GM13976 (cell line): ENCODE measurements around the gene VWA5A.

Source experiments
- DNase-seq: peaks from one replicate; pipeline ENCODE4 v3.0.0; 2012; ENCODE audit warnings: low spot score
- CTCF ChIP-seq: IDR thresholded peaks from 2 replicates; pipeline ENCODE4 v1.5.1; 2012; ENCODE audit warnings: borderline replicate concordance, mild to moderate bottlenecking; ENCODE audit not compliant: insufficient read depth; ENCODE audit errors: extremely low read depth, missing control alignments, control extremely low read depth
- in situ Hi-C: fragments of 300-500 bp; cut with MboI; formaldehyde crosslinking; loops from one replicate; pipeline ENCODE4 v1.12.0; 2022; ENCODE audit warnings: low sequenced_read_pairs, mixed read lengths, inconsistent platforms; ENCODE audit not compliant: unreplicated experiment

The VWA5A gene

GRCh38 chr11:124072147-124072546 is 43.1 kb upstream of the VWA5A start:
- in situ Hi-C loops, result loop anchor here (10.0 to 25.0 kb wide), 2 partner anchors 123 to 515 kb away; no protein-coding TSS in a partner anchor

GRCh38 chr11:124074554-124074953 is 40.7 kb upstream of the VWA5A start:
- DNase-seq, result no peak
- in situ Hi-C loops, result loop anchor here (10.0 to 25.0 kb wide), 2 partner anchors 120 to 513 kb away; no protein-coding TSS in a partner anchor
- TF ChIP-seq CTCF, result no peak

More at GRCh38 chr11:124072147-124072546, 43.1 kb upstream of the VWA5A start:
- no peak for TF ChIP-seq CTCF
- DNase-seq, result no peak

GRCh38 chr11:124075492-124075840 is 39.8 kb upstream of the VWA5A start:
- DNase-seq, result no peak
- TF ChIP-seq CTCF, result no peak
- in situ Hi-C loops, result loop anchor here (10.0 kb wide), 1 partner anchor 119 kb away; no protein-coding TSS in a partner anchor

GRCh38 chr11:124075841-124076651 is 39.2 kb upstream of the VWA5A start:
- in situ Hi-C loops, result loop anchor here (10.0 kb wide), 1 partner anchor 119 kb away; no protein-coding TSS in a partner anchor
- DNase-seq, result peak; percentile 54
- no peak for TF ChIP-seq CTCF

GRCh38 chr11:124077266-124077665 is 38.0 kb upstream of the VWA5A start:
- no peak for TF ChIP-seq CTCF
- DNase-seq, result no peak
- in situ Hi-C loops, result loop anchor here (10.0 kb wide), 1 partner anchor 118 kb away; no protein-coding TSS in a partner anchor

- no peak for TF ChIP-seq CTCF
- no peak for DNase-seq
- in situ Hi-C loops, result loop anchor here (10.0 kb wide), 1 partner anchor 116 kb away; no protein-coding TSS in a partner anchor
These were observed 36.7 kb upstream of the VWA5A start for GRCh38 chr11:124078591-124078990.
